ENCODE measurements around the gene SYCN. TPM values are rescaled to one million over a fixed set of nuclear protein-coding genes. Genes with fewer than 3 reads are reported as not detected.

SYCN gene
- total RNA-seq, 4 donors from 2014 or later, result not detected

GRCh38 chr19:39197808-39198207, 6.3 kb downstream of the SYCN start:
- intact Hi-C loops (cut with DNase I; ENCODE audit: low total_unique reads), result no loop called here
- TF ChIP-seq CTCF (IDR thresholded peaks at IDR 0.05) (no peak), POLR2A (IDR thresholded peaks at IDR 0.05) (no peak)
- 38 to 49% methylated on average over 5 of the region's 5 CpGs for WGBS, 2 donors
- no peak for DNase-seq (ENCODE audit: low spot score in 2 of 2)
- no peak overlapping the region for H3K4me3 ChIP-seq (ENCODE audit: low read depth, poor library complexity, severe bottlenecking)

- TF ChIP-seq CTCF (IDR thresholded peaks at IDR 0.05), result no peak
- TF ChIP-seq POLR2A (IDR thresholded peaks at IDR 0.05), result no peak
- intact Hi-C loops (cut with DNase I; ENCODE audit: low total_unique reads), result no loop called here
- H3K4me3 ChIP-seq (ENCODE audit: low read depth, poor library complexity, severe bottlenecking), result no peak within 1 kb of the TSS
- 2 to 4% methylated on average over 31 to 37 of the region's 51 CpGs for WGBS, 2 donors
- DNase-seq (ENCODE audit: low spot score in 2 of 2), result no peak
Observed at GRCh38 chr19:39196860-39197562, 7.1 kb downstream of the SYCN start, which contains the start of gene NCCRP1. Gene NCCRP1 (plus strand): TSS chr19:39196964. CDS start chr19:39196983, 19 bp downstream.

- TF ChIP-seq POLR2A (IDR thresholded peaks at IDR 0.05) (no peak), CTCF (IDR thresholded peaks at IDR 0.05) (no peak)
- WGBS, 2 donors, result 28 to 47% methylated on average over 7 of the region's 7 CpGs
- DNase-seq (ENCODE audit: low spot score in 2 of 2), result no peak
- intact Hi-C loops (cut with DNase I; ENCODE audit: low total_unique reads), result no loop called here
- no peak overlapping the region for H3K4me3 ChIP-seq (ENCODE audit: low read depth, poor library complexity, severe bottlenecking)
Observed at GRCh38 chr19:39196320-39196719, 7.7 kb downstream of the SYCN start.

- intact Hi-C loops (cut with DNase I; ENCODE audit: low total_unique reads), result no loop called here
- no peak for DNase-seq (ENCODE audit: low spot score in 2 of 2)
- no peak overlapping the region for H3K4me3 ChIP-seq (ENCODE audit: low read depth, poor library complexity, severe bottlenecking)
- no peak for TF ChIP-seq CTCF (IDR thresholded peaks at IDR 0.05)
- TF ChIP-seq POLR2A (IDR thresholded peaks at IDR 0.05), result no peak
- 37 to 41% methylated on average over 9 of the region's 9 CpGs for WGBS, 2 donors
Observed at GRCh38 chr19:39195755-39196154, 8.3 kb downstream of the SYCN start.

- intact Hi-C loops (cut with DNase I; ENCODE audit: low total_unique reads), result no loop called here
- DNase-seq (ENCODE audit: low spot score in 2 of 2), result no peak
- no peak overlapping the region for H3K4me3 ChIP-seq (ENCODE audit: low read depth, poor library complexity, severe bottlenecking)
- 44 to 46% methylated on average over 9 of the region's 9 CpGs for WGBS, 2 donors
- TF ChIP-seq CTCF (IDR thresholded peaks at IDR 0.05) (no peak), POLR2A (IDR thresholded peaks at IDR 0.05) (no peak)
Observed at GRCh38 chr19:39194832-39195542, 9.1 kb downstream of the SYCN start.

Data from lower leg skin (tissue), 4 donors.